Nephron (organoid): Measurements from ENCODE around the gene FOXE3.

ENCODE experiments used
- H3K27ac Mint-ChIP-seq, 3 experiments: 2 replicates each; pipeline ENCODE4 v1.8.0; 2020; ENCODE audit warnings: mixed read lengths in 3 of 3, mild to moderate bottlenecking in 2 of 3, moderate library complexity in 1 of 3
- H3K27me3 Mint-ChIP-seq: 2 replicates; pipeline ENCODE4 v1.8.0; 2021; ENCODE audit warnings: low read depth, mild to moderate bottlenecking, moderate library complexity, mixed read lengths
- H3K36me3 Mint-ChIP-seq: 2 replicates; pipeline ENCODE4 v1.8.0; 2020; ENCODE audit warnings: low read depth, mixed read lengths
- H3K4me1 Mint-ChIP-seq: 2 replicates; pipeline ENCODE4 v1.8.0; 2020; ENCODE audit warnings: mixed read lengths
- H3K4me3 Mint-ChIP-seq, 3 experiments: 2 replicates each; pipeline ENCODE4 v1.8.0; 2020; ENCODE audit warnings: mild to moderate bottlenecking in 3 of 3, mixed read lengths in 3 of 3, moderate library complexity in 2 of 3
- H3K9me3 Mint-ChIP-seq: 2 replicates; pipeline ENCODE4 v1.8.0; 2020; ENCODE audit warnings: mixed read lengths
- CTCF ChIP-seq, 3 experiments: fragments of 200-600 bp; sonication (generic); IDR thresholded peaks; one replicate each; pipeline ENCODE4 v1.5.0; 2021; ENCODE audit warnings: antibody characterized with exemption in 3 of 3; ENCODE audit not compliant: unreplicated experiment in 3 of 3

FOXE3 gene

DNA sequence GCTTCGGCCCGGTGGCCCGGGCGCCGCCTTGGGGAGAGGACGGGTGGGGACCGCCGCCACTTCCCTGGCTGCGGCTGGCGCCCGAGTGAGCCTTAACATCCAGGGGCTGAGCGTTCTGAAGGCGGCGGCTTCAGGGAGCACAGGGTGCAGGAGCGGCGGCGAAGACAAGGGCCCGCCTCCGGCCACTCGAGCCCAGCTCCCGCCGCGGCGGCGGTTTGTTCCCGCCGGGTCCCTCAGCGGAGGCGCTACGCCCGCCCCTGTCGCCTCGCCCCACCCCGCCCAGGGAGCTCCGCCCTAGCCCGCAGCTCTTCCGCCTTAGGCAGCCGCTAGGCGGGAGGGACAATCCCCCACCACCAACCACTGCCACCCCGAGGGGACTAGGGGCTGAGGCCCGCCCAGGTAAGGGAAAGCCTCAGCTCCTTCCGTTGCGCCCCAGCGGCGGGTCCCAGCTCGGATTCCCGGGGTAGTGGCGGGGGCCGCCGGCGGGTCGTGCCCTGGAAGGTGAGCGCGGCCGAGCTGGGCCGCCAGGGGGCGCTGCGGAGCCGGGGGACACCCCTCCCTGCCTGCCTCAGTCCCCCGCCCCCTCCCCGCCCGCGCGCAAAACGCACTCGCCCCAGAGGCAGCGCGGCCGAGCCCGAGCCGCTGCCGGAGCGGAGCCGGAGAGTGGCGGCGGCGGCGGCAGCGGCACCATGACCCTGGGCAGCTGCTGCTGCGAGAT, 21.5 kb downstream of the FOXE3 start, which contains the start of gene FOXD2:
TSS of gene FOXD2 (plus strand) at position 598 of the 718 bp plus-strand sequence. CDS start at position 690, 92 bp downstream.
- Mint-ChIP-seq H3K4me1 (peaks cover 36% of the 10 kb centered on the region), H3K27ac (peak within 1 kb of the TSS; percentile 67 to 91 (median 73)), H3K27me3 (peaks cover 49% of the 10 kb centered on the region), H3K36me3 (no peaks in the 10 kb centered on the region), H3K4me3 (peak within 1 kb of the TSS; percentile 94 to 95 (median 94)), H3K9me3 (no peaks in the 10 kb centered on the region)
- peak; percentile 100 for TF ChIP-seq CTCF (IDR thresholded peaks at IDR 0.05; ENCODE audit: unreplicated experiment in 3 of 3)

- H3K27me3 Mint-ChIP-seq, result peaks cover 41% of the 10 kb centered on the region
- no peak for TF ChIP-seq CTCF (IDR thresholded peaks at IDR 0.05; ENCODE audit: unreplicated experiment in 3 of 3)
- H3K9me3 Mint-ChIP-seq, result no peaks in the 10 kb centered on the region
- H3K4me1 Mint-ChIP-seq, result peaks cover 33% of the 10 kb centered on the region
- peak overlapping the region; percentile 79 to 87 (median 83) for H3K4me3 Mint-ChIP-seq
- no peaks in the 10 kb centered on the region for H3K36me3 Mint-ChIP-seq
- no peak overlapping the region for H3K27ac Mint-ChIP-seq
These were observed 22.3 kb downstream of the FOXE3 start for GRCh38 chr1:47438165-47439016.

DNA sequence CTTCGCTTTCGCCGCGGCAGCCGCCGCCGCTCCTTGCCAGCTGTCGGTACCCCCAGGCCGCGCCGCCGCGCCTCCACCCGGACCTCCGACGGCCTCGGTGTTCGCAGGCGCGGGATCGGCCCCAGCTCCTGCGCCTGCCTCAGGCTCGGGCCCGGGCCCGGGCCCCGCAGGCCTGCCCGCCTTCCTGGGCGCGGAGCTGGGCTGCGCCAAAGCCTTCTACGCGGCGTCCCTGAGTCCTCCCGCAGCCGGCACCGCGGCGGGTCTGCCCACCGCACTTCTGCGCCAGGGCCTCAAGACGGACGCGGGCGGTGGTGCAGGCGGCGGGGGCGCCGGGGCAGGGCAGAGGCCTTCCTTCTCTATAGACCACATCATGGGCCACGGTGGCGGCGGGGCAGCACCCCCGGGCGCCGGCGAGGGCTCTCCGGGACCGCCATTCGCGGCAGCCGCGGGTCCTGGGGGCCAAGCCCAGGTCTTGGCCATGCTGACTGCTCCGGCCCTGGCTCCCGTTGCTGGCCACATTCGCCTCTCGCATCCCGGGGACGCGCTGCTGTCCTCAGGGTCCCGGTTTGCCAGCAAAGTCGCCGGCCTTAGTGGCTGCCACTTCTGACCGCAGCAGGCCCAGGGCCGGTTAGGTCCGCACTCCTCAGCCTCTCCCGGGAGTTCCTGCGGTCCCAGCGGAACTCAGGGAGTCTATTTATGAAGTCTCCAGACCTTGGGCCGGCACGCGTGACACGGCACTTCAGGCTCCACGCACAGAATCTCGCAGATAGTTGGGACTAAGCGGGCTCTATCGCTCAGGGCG, 23.1 kb downstream of the FOXE3 start:
- TF ChIP-seq CTCF (IDR thresholded peaks at IDR 0.05; ENCODE audit: unreplicated experiment in 3 of 3), result no peak
- no peaks in the 10 kb centered on the region for H3K9me3 Mint-ChIP-seq
- H3K4me1 Mint-ChIP-seq, result peaks cover 35% of the 10 kb centered on the region
- H3K4me3 Mint-ChIP-seq, result no peak overlapping the region
- H3K27me3 Mint-ChIP-seq, result peaks cover 32% of the 10 kb centered on the region
- no peaks in the 10 kb centered on the region for H3K36me3 Mint-ChIP-seq
- no peak overlapping the region for H3K27ac Mint-ChIP-seq

GRCh38 chr1:47439819-47440598, 23.9 kb downstream of the FOXE3 start:
- no peaks in the 10 kb centered on the region for H3K9me3 Mint-ChIP-seq
- no peak overlapping the region for H3K4me3 Mint-ChIP-seq
- TF ChIP-seq CTCF (IDR thresholded peaks at IDR 0.05; ENCODE audit: unreplicated experiment in 3 of 3), result no peak
- peaks cover 25% of the 10 kb centered on the region for H3K27me3 Mint-ChIP-seq
- no peak overlapping the region for H3K27ac Mint-ChIP-seq
- H3K36me3 Mint-ChIP-seq, result no peaks in the 10 kb centered on the region
- H3K4me1 Mint-ChIP-seq, result peaks cover 31% of the 10 kb centered on the region

DNA sequence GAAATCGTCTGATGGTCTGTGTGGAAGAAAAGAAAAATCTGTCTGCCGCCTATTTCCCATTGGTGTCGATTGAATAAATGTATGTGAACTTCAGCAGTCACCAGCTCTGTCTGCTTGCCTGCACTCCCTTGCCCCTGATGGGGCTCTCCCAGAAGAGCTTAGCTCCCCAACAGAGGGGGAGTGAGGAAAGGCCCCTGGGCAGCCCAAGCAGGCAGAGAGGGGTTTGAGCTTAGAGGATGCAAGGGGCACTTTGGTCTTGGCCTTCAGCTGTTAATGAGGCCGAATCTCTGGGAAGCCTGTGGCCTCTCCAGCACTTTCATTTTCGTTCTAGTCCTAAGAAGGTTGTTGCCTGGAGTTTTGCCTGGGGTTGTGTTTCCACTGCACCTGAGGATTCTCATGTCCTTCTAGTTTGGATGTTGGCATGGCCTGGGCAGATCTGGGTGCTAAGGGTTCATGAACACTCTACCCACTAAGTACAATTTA, 24.6 kb downstream of the FOXE3 start:
- TF ChIP-seq CTCF (IDR thresholded peaks at IDR 0.05; ENCODE audit: unreplicated experiment in 3 of 3), result no peak
- Mint-ChIP-seq H3K4me3 (no peak overlapping the region), H3K36me3 (no peaks in the 10 kb centered on the region), H3K27me3 (peaks cover 18% of the 10 kb centered on the region), H3K9me3 (no peaks in the 10 kb centered on the region), H3K27ac (no peak overlapping the region), H3K4me1 (peaks cover 26% of the 10 kb centered on the region)
